HG02571 (cell line): ENCODE data around the gene APEH.

Experiments used
- ATAC-seq: cut with Tn5 transposase; IDR thresholded peaks from one replicate; pipeline ENCODE4 v1.9.1; 2021; ENCODE audit warnings: mild to moderate bottlenecking, moderate library complexity; ENCODE audit not compliant: unreplicated experiment

The APEH gene

GRCh38 chr3:49711489-49711888 lies 37.3 kb downstream of the APEH start:
- ATAC-seq, result no peak

GRCh38 chr3:49712166-49712565 lies 38.0 kb downstream of the APEH start:
- ATAC-seq, result no peak

- no peak for ATAC-seq
Observed at GRCh38 chr3:49712631-49713317, 38.6 kb downstream of the APEH start.

GRCh38 chr3:49713336-49714105 lies 39.4 kb downstream of the APEH start:
- no peak for ATAC-seq

- ATAC-seq, result no peak
Observed at GRCh38 chr3:49714728-49715550, 40.8 kb downstream of the APEH start.

GRCh38 chr3:49715611-49716121 lies 41.5 kb downstream of the APEH start:
- ATAC-seq, result no peak

GRCh38 chr3:49716169-49716568 lies 42.0 kb downstream of the APEH start:
- no peak for ATAC-seq

GRCh38 chr3:49716691-49717210 lies 42.6 kb downstream of the APEH start:
- ATAC-seq, result no peak

- ATAC-seq, result no peak
Observed at GRCh38 chr3:49717211-49717958, 43.2 kb downstream of the APEH start.

GRCh38 chr3:49717959-49718857 lies 44.1 kb downstream of the APEH start:
- ATAC-seq, result no peak

GRCh38 chr3:49718858-49719213 lies 44.7 kb downstream of the APEH start:
- no peak for ATAC-seq

- ATAC-seq, result peak; percentile 43
Observed at GRCh38 chr3:49719214-49719884, 45.2 kb downstream of the APEH start, which contains the start of gene AMIGO3. AMIGO3 (minus strand) TSS chr3:49719684; CDS start chr3:49719465, 219 bp downstream.

- no peak for ATAC-seq
Observed at GRCh38 chr3:49720855-49721595, 46.9 kb downstream of the APEH start.

GRCh38 chr3:49721596-49721895 lies 47.4 kb downstream of the APEH start:
- ATAC-seq, result no peak

- no peak for ATAC-seq
Observed at GRCh38 chr3:49721896-49722781, 48.0 kb downstream of the APEH start.

- ATAC-seq, result no peak
Observed at GRCh38 chr3:49722896-49723295, 48.7 kb downstream of the APEH start.

GRCh38 chr3:49723296-49723627 lies 49.1 kb downstream of the APEH start:
- ATAC-seq, result no peak
